HG02571 (cell line): ENCODE measurements around the gene USP36.
A peak's percentile ranks its signal among the peaks of the same experiment; 100 is the strongest.

Experiments used
- ATAC-seq: cut with Tn5 transposase; IDR thresholded peaks from one replicate; pipeline ENCODE4 v1.9.1; 2021; ENCODE audit warnings: mild to moderate bottlenecking, moderate library complexity; ENCODE audit not compliant: unreplicated experiment

Gene USP36

GRCh38 chr17:78839762-78840529, 668 bp downstream of the USP36 start:
- peak; percentile 16 for ATAC-seq

GRCh38 chr17:78839235-78839761, 1.3 kb downstream of the USP36 start:
- no peak for ATAC-seq

GRCh38 chr17:78838574-78839005, 2.0 kb downstream of the USP36 start:
- ATAC-seq, result no peak

- no peak for ATAC-seq
These were observed 4.1 kb downstream of the USP36 start for GRCh38 chr17:78836420-78837021.

- no peak for ATAC-seq
These were observed 6.0 kb downstream of the USP36 start for GRCh38 chr17:78834571-78834970.

- ATAC-seq, result no peak
These were observed 8.1 kb downstream of the USP36 start for GRCh38 chr17:78832541-78832810.

GRCh38 chr17:78831688-78832540, 8.7 kb downstream of the USP36 start:
- ATAC-seq, result no peak

GRCh38 chr17:78829477-78829876, 11.1 kb downstream of the USP36 start:
- no peak for ATAC-seq

GRCh38 chr17:78828470-78829185, 12.0 kb downstream of the USP36 start:
- no peak for ATAC-seq

- no peak for ATAC-seq
These were observed 13.6 kb downstream of the USP36 start for GRCh38 chr17:78826836-78827509.

GRCh38 chr17:78826421-78826820, 14.2 kb downstream of the USP36 start:
- no peak for ATAC-seq

GRCh38 chr17:78825696-78826095, 14.9 kb downstream of the USP36 start:
- ATAC-seq, result no peak

GRCh38 chr17:78824240-78824639, 16.4 kb downstream of the USP36 start:
- ATAC-seq, result no peak

- ATAC-seq, result no peak
These were observed 17.1 kb downstream of the USP36 start for GRCh38 chr17:78823282-78824046.

GRCh38 chr17:78822552-78822951, 18.1 kb downstream of the USP36 start:
- ATAC-seq, result no peak

- no peak for ATAC-seq
These were observed 18.7 kb downstream of the USP36 start for GRCh38 chr17:78821961-78822360.

GRCh38 chr17:78820841-78821240, 19.8 kb downstream of the USP36 start:
- no peak for ATAC-seq

- no peak for ATAC-seq
These were observed 20.5 kb downstream of the USP36 start for GRCh38 chr17:78819806-78820792.
